GM23338 (cell line): Measurements from ENCODE around the gene KCTD19.

Source experiments
- CREB1 ChIP-seq: fragments of 250-450 bp; sonication (Bioruptor Pico); IDR thresholded peaks from 2 replicates; pipeline ENCODE4 v1.5.0; 2020; ENCODE audit warnings: low read depth, mild to moderate bottlenecking, moderate library complexity
- EZH2 ChIP-seq: fragments of 200-600 bp; sonication (generic); IDR thresholded peaks from one replicate; pipeline ENCODE4 v1.8.0; 2017; ENCODE audit warnings: antibody characterized with exemption, mild to moderate bottlenecking, low read depth; ENCODE audit not compliant: unreplicated experiment
- EZH2phosphoT487 ChIP-seq: fragments of 200-600 bp; sonication (generic); IDR thresholded peaks from one replicate; pipeline ENCODE4 v1.8.1; 2018; ENCODE audit warnings: antibody characterized with exemption; ENCODE audit not compliant: unreplicated experiment
- JUNB ChIP-seq: IDR thresholded peaks from one replicate; pipeline ENCODE4 v1.6.1; 2016; ENCODE audit warnings: antibody characterized with exemption; ENCODE audit not compliant: unreplicated experiment
- NANOG ChIP-seq: IDR thresholded peaks from 2 replicates; pipeline ENCODE4 v1.6.1; 2016; ENCODE audit warnings: antibody characterized with exemption, borderline replicate concordance
- POLR2AphosphoS5 ChIP-seq: IDR thresholded peaks from 2 replicates; pipeline ENCODE4 v1.6.1; 2016; ENCODE audit warnings: antibody characterized with exemption, low read depth
- STAT1 ChIP-seq: IDR thresholded peaks from one replicate; pipeline ENCODE4 v1.6.1; 2016; ENCODE audit warnings: antibody characterized with exemption; ENCODE audit not compliant: unreplicated experiment
- ZNF114 ChIP-seq: fragments of 250-450 bp; sonication (Bioruptor Pico); IDR thresholded peaks from 2 replicates; pipeline ENCODE4 v1.5.0; 2020; ENCODE audit warnings: mild to moderate bottlenecking, moderate library complexity
- ZNF331 ChIP-seq: fragments of 250-450 bp; sonication (Bioruptor Pico); IDR thresholded peaks from 2 replicates; pipeline ENCODE4 v1.5.0; 2020; ENCODE audit warnings: low read depth, mild to moderate bottlenecking, moderate library complexity
- TF ChIP-seq, protein P1 (sequence below): IDR thresholded peaks from one replicate; pipeline ENCODE4 v1.6.1; 2018; ENCODE audit warnings: antibody characterized with exemption; ENCODE audit not compliant: unreplicated experiment
- TF ChIP-seq, protein P2 (sequence below), 2 experiments: fragments of 200-600 bp in 1 of 2; sonication (generic) in 1 of 2; conservative IDR thresholded peaks; 2 replicates each; pipeline versions ENCODE4 v1.5.1 to v1.6.1; 2016 to 2017; ENCODE audit warnings: antibody characterized with exemption in 2 of 2, low read depth in 2 of 2, mild to moderate bottlenecking in 2 of 2, moderate library complexity in 1 of 2
- TF ChIP-seq, protein P3 (sequence below): IDR thresholded peaks from 2 replicates; pipeline ENCODE4 v1.6.1; 2016; ENCODE audit warnings: antibody characterized with exemption
- TF ChIP-seq, protein P4 (sequence below): fragments of 250-450 bp; sonication (Bioruptor Pico); IDR thresholded peaks from 2 replicates; pipeline ENCODE4 v1.5.0; 2020; ENCODE audit warnings: mild to moderate bottlenecking, moderate library complexity

DNA sequence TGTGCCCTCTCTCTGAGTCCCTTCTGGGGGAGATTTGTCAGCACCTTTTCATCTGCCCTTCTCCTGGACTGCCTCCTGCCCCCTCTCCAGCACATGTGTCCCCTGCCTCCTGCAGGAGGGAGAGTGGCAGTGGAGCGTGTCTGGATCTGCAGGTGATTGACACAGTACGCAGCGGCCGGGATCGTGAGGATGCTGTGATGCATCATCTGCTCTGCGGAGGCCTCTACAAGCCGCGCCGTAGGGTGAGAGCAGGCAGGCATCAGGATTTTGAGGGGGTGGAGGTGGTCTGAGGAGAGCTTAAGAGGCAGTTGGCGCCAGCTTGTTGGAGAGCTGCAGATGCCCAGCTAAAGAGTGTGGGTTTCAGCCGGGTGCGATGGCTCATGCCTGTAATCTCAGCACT lies 66.8 kb downstream of the KCTD19 start:
- TF ChIP-seq, protein P1, sequence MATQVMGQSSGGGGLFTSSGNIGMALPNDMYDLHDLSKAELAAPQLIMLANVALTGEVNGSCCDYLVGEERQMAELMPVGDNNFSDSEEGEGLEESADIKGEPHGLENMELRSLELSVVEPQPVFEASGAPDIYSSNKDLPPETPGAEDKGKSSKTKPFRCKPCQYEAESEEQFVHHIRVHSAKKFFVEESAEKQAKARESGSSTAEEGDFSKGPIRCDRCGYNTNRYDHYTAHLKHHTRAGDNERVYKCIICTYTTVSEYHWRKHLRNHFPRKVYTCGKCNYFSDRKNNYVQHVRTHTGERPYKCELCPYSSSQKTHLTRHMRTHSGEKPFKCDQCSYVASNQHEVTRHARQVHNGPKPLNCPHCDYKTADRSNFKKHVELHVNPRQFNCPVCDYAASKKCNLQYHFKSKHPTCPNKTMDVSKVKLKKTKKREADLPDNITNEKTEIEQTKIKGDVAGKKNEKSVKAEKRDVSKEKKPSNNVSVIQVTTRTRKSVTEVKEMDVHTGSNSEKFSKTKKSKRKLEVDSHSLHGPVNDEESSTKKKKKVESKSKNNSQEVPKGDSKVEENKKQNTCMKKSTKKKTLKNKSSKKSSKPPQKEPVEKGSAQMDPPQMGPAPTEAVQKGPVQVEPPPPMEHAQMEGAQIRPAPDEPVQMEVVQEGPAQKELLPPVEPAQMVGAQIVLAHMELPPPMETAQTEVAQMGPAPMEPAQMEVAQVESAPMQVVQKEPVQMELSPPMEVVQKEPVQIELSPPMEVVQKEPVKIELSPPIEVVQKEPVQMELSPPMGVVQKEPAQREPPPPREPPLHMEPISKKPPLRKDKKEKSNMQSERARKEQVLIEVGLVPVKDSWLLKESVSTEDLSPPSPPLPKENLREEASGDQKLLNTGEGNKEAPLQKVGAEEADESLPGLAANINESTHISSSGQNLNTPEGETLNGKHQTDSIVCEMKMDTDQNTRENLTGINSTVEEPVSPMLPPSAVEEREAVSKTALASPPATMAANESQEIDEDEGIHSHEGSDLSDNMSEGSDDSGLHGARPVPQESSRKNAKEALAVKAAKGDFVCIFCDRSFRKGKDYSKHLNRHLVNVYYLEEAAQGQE, result no peak
- TF ChIP-seq, protein P2, sequence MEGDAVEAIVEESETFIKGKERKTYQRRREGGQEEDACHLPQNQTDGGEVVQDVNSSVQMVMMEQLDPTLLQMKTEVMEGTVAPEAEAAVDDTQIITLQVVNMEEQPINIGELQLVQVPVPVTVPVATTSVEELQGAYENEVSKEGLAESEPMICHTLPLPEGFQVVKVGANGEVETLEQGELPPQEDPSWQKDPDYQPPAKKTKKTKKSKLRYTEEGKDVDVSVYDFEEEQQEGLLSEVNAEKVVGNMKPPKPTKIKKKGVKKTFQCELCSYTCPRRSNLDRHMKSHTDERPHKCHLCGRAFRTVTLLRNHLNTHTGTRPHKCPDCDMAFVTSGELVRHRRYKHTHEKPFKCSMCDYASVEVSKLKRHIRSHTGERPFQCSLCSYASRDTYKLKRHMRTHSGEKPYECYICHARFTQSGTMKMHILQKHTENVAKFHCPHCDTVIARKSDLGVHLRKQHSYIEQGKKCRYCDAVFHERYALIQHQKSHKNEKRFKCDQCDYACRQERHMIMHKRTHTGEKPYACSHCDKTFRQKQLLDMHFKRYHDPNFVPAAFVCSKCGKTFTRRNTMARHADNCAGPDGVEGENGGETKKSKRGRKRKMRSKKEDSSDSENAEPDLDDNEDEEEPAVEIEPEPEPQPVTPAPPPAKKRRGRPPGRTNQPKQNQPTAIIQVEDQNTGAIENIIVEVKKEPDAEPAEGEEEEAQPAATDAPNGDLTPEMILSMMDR (conservative IDR thresholded peaks at IDR 0.05; ENCODE audit: low read depth in 2 of 2), result no peak
- TF ChIP-seq EZH2 (no peak), POLR2AphosphoS5 (no peak), CREB1 (CRISPR knock-in tag) (no peak), EZH2phosphoT487 (no peak), ZNF114 (CRISPR knock-in tag) (no peak), JUNB (no peak), NANOG (no peak), STAT1 (no peak), ZNF331 (CRISPR knock-in tag) (no peak)
- TF ChIP-seq, protein P3, sequence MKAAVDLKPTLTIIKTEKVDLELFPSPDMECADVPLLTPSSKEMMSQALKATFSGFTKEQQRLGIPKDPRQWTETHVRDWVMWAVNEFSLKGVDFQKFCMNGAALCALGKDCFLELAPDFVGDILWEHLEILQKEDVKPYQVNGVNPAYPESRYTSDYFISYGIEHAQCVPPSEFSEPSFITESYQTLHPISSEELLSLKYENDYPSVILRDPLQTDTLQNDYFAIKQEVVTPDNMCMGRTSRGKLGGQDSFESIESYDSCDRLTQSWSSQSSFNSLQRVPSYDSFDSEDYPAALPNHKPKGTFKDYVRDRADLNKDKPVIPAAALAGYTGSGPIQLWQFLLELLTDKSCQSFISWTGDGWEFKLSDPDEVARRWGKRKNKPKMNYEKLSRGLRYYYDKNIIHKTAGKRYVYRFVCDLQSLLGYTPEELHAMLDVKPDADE, result no peak
- TF ChIP-seq, protein P4, sequence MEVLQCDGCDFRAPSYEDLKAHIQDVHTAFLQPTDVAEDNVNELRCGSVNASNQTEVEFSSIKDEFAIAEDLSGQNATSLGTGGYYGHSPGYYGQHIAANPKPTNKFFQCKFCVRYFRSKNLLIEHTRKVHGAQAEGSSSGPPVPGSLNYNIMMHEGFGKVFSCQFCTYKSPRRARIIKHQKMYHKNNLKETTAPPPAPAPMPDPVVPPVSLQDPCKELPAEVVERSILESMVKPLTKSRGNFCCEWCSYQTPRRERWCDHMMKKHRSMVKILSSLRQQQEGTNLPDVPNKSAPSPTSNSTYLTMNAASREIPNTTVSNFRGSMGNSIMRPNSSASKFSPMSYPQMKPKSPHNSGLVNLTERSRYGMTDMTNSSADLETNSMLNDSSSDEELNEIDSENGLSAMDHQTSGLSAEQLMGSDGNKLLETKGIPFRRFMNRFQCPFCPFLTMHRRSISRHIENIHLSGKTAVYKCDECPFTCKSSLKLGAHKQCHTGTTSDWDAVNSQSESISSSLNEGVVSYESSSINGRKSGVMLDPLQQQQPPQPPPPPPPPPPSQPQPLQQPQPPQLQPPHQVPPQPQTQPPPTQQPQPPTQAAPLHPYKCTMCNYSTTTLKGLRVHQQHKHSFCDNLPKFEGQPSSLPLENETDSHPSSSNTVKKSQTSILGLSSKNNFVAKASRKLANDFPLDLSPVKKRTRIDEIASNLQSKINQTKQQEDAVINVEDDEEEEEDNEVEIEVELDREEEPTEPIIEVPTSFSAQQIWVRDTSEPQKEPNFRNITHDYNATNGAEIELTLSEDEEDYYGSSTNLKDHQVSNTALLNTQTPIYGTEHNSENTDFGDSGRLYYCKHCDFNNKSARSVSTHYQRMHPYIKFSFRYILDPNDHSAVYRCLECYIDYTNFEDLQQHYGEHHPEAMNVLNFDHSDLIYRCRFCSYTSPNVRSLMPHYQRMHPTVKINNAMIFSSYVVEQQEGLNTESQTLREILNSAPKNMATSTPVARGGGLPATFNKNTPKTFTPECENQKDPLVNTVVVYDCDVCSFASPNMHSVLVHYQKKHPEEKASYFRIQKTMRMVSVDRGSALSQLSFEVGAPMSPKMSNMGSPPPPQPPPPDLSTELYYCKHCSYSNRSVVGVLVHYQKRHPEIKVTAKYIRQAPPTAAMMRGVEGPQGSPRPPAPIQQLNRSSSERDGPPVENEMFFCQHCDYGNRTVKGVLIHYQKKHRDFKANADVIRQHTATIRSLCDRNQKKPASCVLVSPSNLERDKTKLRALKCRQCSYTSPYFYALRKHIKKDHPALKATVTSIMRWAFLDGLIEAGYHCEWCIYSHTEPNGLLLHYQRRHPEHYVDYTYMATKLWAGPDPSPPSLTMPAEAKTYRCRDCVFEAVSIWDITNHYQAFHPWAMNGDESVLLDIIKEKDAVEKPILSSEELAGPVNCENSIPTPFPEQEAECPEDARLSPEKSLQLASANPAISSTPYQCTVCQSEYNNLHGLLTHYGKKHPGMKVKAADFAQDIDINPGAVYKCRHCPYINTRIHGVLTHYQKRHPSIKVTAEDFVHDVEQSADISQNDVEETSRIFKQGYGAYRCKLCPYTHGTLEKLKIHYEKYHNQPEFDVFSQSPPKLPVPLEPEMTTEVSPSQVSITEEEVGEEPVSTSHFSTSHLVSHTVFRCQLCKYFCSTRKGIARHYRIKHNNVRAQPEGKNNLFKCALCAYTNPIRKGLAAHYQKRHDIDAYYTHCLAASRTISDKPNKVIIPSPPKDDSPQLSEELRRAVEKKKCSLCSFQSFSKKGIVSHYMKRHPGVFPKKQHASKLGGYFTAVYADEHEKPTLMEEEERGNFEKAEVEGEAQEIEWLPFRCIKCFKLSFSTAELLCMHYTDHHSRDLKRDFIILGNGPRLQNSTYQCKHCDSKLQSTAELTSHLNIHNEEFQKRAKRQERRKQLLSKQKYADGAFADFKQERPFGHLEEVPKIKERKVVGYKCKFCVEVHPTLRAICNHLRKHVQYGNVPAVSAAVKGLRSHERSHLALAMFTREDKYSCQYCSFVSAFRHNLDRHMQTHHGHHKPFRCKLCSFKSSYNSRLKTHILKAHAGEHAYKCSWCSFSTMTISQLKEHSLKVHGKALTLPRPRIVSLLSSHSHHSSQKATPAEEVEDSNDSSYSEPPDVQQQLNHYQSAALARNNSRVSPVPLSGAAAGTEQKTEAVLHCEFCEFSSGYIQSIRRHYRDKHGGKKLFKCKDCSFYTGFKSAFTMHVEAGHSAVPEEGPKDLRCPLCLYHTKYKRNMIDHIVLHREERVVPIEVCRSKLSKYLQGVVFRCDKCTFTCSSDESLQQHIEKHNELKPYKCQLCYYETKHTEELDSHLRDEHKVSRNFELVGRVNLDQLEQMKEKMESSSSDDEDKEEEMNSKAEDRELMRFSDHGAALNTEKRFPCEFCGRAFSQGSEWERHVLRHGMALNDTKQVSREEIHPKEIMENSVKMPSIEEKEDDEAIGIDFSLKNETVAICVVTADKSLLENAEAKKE (CRISPR knock-in tag), result no peak
